Cardiac fibroblast (primary cell): ENCODE results near the gene DCDC2B.
"Not testable (repeated sequence)": the region's sequence is repeated elsewhere in the genome, so short reads cannot be mapped to it uniquely, and the experiment has no call there.

ENCODE experiments used
- DNase-seq, 2 donors: peaks; one replicate each; pipeline versions ENCODE4 v3.0.0 to v3.0.0-alpha.2; 2010; ENCODE audit warnings: low read depth in 2 of 2
- H3K4me3 ChIP-seq, 2 donors: replicated peaks in 1 of 2; 1 replicate in 1 of 2; 2 replicates in 1 of 2; pipeline ENCODE4 v1.5.1; 2011; ENCODE audit warnings: low read depth in 2 of 2, low read length in 2 of 2, mild to moderate bottlenecking in 2 of 2, moderate library complexity in 1 of 2
- CTCF ChIP-seq: IDR thresholded peaks from one replicate; pipeline ENCODE4 v1.5.1; 2011; ENCODE audit warnings: low read depth, mild to moderate bottlenecking, low read length, inconsistent platforms

DCDC2B gene

GRCh38 chr1:32257227-32257508, 48.3 kb downstream of the DCDC2B start:
- no peak for DNase-seq
- no peak overlapping the region for H3K4me3 ChIP-seq

GRCh38 chr1:32263236-32263593, 54.3 kb downstream of the DCDC2B start:
- H3K4me3 ChIP-seq, DNase-seq: not testable (repeated sequence)

More at GRCh38 chr1:32257227-32257508, 48.3 kb downstream of the DCDC2B start:
- no peak for TF ChIP-seq CTCF

GRCh38 chr1:32263744-32264143, 54.9 kb downstream of the DCDC2B start:
- no peak for DNase-seq
- H3K4me3 ChIP-seq: no peak overlapping the region
- TF ChIP-seq CTCF: no peak
